ENCODE measurements around the gene SORBS1.

DNA sequence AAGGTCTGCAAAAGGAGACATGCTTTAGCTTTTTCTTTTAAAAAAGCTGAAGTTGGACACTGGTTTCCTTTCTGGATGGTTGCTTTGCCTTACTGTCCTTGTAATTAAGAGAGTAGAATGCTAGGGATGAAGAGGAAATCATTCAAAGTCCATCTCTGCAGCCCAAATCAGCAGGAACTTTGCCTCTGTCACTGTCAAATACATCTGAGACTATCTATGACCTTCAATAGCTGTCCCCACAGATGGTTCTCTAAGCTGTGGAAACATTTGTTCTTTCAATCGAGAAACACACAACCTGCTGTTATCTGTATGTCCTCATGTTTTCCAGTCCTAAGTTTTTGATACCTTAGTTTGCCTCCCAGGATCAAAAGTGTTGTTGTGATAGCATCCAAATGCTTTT is 117.5 kb downstream of the SORBS1 start:
- TF ChIP-seq, protein P1, sequence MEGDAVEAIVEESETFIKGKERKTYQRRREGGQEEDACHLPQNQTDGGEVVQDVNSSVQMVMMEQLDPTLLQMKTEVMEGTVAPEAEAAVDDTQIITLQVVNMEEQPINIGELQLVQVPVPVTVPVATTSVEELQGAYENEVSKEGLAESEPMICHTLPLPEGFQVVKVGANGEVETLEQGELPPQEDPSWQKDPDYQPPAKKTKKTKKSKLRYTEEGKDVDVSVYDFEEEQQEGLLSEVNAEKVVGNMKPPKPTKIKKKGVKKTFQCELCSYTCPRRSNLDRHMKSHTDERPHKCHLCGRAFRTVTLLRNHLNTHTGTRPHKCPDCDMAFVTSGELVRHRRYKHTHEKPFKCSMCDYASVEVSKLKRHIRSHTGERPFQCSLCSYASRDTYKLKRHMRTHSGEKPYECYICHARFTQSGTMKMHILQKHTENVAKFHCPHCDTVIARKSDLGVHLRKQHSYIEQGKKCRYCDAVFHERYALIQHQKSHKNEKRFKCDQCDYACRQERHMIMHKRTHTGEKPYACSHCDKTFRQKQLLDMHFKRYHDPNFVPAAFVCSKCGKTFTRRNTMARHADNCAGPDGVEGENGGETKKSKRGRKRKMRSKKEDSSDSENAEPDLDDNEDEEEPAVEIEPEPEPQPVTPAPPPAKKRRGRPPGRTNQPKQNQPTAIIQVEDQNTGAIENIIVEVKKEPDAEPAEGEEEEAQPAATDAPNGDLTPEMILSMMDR (IDR thresholded peaks at IDR 0.05), result no peak
- TF ChIP-seq POLR2A (IDR thresholded peaks at IDR 0.05), result no peak

Data from testis (tissue), 2 donors.